HPDE6-E6E7 (cell line): ENCODE data around the gene SKOR1.

Experiments
- DNase-seq: peaks from one replicate; pipeline ENCODE4 v3.0.0; 2011; ENCODE audit warnings: missing footprints; ENCODE audit errors: extremely low spot score

SKOR1 gene

DNA sequence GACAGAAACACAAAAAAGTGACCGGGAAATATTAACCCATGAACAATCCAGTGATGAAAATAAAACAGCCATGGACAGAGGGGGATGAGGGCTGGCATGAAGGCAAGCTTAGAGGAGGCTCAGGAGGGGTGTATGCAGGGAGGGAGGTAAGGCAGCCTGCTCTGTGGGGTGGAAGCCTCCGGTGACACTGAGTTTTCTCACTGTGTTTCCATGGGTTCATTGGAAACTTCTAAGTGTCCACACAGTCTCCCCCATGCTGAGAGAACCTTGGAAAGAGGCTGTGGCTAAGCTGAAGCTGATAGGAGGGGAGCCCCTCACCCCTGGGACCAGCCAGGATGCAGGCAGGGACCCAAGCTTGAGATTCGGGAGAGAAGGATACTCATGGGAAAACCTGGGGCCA lies 6.8 kb upstream of the SKOR1 start:
- DNase-seq, result no peak

GRCh38 chr15:67819636-67820035 lies 5.7 kb upstream of the SKOR1 start:
- no peak for DNase-seq

- no peak for DNase-seq
Measured at GRCh38 chr15:67820122-67820991, 5.0 kb upstream of the SKOR1 start.

GRCh38 chr15:67820992-67821783 lies 4.1 kb upstream of the SKOR1 start:
- no peak for DNase-seq

DNA sequence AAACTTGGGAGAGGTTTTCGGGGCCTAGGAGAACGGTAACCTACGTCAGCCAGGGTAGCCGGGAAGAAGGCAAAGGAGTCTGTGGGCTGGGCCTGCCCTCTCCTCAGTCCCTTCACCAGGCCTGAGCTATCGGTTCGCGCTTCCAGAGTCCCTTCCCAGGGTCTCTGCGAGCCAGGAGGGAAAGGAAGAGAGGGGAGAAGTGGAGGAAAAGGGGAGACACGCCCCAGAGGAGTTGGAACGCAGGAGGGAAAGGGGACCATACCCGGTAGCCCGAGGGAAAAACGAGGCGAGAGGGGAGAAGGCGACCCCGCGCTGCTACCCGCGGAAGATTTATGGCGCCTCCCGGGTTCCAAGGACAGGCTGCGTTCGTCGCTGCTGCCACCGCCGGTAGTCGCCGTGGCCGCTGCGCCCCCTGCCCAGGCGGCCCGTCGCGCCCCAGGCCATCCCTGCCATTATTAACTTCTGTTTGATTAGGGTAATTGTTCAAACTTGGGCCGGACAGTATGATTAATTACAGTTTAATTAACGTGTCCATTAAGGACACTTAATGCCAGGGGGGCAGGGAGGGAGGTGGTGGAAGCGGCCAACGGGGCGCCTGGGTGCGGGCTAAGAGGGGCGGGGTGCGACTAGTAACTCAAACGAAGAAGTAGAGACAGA lies 3.4 kb upstream of the SKOR1 start:
- DNase-seq, result no peak

DNA sequence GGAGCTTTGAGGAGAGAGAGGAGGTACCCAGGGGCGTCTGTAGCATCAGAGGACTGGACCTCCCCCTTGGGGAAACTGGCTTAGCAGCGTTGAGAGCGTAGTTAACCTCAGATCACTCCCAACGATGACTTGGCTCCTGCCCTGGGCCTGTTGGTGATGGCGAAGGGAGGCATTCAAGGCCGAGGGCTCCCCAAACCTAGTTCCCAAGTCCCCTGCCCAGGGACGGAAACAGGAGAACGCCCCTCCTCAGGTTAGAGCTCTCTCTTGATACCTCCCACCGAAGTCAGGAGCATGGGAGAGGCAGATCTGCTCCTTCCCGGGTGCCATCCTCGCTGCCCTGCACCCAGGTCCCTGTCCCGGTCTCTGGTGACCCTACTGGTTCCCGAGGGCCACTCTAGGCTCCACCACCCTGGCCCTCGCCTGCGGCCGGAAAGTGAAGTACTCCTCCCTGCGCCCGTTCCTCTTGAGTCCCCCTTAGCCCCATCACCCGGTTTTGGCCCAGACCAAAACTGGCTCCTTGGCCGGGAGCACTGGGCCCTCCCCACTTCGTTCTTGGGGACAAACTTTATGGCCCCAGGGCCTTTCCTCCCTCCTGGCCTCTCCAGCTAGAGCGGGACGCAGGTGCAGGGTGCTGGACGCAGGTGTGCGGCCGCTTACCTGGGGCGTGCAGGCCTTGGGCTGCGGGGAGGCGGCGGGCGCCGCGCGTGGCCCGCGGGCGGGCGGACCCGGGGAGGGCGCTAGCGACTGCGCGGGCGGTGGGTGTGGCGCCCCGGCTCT lies 2.6 kb upstream of the SKOR1 start:
- DNase-seq, result no peak

GRCh38 chr15:67823314-67824196 lies 1.8 kb upstream of the SKOR1 start:
- DNase-seq, result no peak

- no peak for DNase-seq
Measured at GRCh38 chr15:67824197-67824968, 926 bp upstream of the SKOR1 start.

DNA sequence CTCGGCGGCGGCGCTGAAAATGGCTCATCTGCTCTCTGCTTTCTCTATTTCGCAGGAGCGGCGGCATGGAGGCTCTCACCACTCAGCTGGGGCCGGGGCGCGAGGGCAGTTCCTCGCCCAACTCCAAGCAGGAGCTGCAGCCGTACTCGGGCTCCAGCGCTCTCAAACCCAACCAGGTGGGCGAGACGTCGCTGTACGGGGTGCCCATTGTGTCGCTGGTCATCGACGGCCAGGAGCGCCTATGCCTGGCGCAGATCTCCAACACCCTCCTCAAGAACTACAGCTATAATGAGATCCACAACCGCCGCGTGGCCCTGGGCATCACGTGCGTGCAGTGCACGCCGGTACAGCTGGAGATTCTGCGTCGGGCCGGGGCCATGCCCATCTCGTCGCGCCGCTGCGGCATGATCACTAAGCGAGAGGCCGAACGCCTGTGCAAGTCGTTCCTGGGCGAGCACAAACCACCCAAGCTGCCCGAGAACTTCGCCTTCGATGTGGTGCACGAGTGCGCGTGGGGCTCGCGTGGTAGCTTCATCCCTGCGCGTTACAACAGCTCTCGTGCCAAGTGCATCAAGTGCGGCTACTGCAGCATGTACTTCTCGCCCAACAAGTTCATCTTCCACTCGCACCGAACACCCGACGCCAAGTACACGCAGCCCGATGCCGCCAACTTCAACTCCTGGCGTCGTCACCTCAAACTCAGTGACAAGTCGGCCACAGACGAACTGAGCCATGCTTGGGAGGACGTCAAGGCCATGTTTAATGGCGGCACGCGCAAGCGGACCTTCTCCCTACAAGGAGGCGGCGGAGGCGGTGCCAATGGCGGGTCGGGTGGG lies 790 bp downstream of the SKOR1 start:
- DNase-seq, result no peak

DNA sequence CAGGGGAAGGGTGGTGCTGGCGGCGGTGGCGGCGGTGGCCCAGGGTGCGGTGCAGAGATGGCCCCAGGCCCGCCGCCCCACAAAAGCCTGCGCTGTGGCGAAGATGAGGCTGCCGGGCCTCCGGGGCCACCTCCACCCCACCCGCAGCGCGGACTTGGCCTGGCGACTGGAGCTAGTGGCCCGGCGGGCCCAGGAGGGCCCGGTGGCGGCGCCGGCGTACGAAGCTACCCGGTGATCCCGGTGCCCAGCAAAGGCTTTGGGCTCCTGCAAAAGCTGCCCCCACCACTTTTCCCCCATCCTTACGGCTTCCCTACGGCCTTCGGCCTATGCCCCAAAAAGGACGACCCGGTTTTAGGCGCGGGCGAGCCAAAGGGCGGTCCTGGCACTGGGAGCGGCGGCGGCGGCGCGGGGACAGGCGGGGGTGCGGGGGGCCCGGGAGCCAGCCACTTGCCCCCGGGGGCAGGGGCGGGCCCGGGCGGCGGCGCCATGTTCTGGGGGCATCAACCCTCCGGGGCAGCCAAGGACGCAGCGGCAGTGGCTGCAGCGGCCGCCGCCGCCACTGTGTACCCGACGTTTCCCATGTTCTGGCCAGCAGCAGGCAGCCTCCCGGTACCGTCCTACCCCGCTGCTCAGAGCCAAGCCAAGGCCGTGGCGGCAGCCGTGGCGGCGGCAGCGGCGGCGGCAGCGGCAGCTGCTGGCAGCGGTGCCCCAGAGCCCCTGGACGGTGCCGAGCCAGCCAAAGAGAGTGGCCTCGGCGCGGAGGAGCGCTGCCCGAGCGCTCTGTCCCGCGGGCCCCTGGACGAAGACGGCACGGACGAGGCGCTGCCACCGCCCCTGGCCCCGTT lies 1.6 kb downstream of the SKOR1 start:
- no peak for DNase-seq

- no peak for DNase-seq
Measured at GRCh38 chr15:67827562-67828277, 2.4 kb downstream of the SKOR1 start.

GRCh38 chr15:67828278-67828968 lies 3.1 kb downstream of the SKOR1 start:
- no peak for DNase-seq

GRCh38 chr15:67828969-67829646 lies 3.8 kb downstream of the SKOR1 start:
- no peak for DNase-seq

- no peak for DNase-seq
Measured at GRCh38 chr15:67829647-67830504, 4.6 kb downstream of the SKOR1 start.

GRCh38 chr15:67831363-67831762 lies 6.1 kb downstream of the SKOR1 start:
- no peak for DNase-seq
